GM12801 (cell line): ENCODE results near the gene MORC3.

ENCODE experiments used
- TF ChIP-seq, protein P1 (sequence below): IDR thresholded peaks from one replicate; pipeline ENCODE4 v1.5.1; 2011; ENCODE audit warnings: control low read depth; ENCODE audit not compliant: insufficient read length; ENCODE audit errors: extremely low read depth

The MORC3 gene

DNA sequence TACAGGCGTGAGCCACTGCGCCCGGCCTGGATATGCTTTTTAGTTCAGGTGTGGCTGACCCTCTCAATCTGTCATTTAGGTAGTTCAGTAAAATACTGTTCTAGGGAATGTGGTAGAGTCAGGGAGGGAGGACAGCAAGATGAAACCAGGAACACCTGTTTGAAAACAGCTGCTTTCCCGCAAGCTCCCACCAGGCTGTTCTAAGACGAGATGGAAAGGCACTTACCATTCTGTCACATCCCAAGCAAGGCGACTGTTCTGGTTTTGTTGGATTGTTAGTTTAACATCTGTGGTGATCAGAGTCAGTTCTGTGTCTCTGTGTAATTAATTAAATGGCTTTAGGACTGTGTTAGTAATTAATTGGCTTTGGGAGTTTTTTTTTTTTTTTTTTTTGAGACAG is 68.1 kb downstream of the MORC3 start:
- TF ChIP-seq, protein P1, sequence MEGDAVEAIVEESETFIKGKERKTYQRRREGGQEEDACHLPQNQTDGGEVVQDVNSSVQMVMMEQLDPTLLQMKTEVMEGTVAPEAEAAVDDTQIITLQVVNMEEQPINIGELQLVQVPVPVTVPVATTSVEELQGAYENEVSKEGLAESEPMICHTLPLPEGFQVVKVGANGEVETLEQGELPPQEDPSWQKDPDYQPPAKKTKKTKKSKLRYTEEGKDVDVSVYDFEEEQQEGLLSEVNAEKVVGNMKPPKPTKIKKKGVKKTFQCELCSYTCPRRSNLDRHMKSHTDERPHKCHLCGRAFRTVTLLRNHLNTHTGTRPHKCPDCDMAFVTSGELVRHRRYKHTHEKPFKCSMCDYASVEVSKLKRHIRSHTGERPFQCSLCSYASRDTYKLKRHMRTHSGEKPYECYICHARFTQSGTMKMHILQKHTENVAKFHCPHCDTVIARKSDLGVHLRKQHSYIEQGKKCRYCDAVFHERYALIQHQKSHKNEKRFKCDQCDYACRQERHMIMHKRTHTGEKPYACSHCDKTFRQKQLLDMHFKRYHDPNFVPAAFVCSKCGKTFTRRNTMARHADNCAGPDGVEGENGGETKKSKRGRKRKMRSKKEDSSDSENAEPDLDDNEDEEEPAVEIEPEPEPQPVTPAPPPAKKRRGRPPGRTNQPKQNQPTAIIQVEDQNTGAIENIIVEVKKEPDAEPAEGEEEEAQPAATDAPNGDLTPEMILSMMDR, result no peak

DNA sequence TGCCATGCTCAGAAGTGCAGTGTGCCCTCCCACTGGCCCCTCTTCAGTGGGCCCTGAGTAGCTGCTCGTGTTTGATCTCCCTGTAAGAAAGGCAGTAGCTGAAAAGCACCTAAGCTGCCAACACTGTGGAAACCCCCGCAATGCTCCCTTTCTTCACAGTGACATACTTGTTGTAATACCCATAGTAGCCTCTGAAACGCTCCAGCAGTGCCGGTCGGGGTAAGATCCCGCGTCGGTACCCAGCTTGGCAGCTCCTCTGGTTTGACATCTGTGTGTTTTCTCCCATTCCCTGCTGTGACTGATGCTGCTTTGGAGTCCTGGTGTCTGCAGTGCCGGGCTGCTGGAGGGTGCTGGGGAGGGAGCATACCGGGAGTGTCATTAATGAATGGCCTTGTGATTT is 68.8 kb downstream of the MORC3 start:
- TF ChIP-seq, protein P1, result no peak

DNA sequence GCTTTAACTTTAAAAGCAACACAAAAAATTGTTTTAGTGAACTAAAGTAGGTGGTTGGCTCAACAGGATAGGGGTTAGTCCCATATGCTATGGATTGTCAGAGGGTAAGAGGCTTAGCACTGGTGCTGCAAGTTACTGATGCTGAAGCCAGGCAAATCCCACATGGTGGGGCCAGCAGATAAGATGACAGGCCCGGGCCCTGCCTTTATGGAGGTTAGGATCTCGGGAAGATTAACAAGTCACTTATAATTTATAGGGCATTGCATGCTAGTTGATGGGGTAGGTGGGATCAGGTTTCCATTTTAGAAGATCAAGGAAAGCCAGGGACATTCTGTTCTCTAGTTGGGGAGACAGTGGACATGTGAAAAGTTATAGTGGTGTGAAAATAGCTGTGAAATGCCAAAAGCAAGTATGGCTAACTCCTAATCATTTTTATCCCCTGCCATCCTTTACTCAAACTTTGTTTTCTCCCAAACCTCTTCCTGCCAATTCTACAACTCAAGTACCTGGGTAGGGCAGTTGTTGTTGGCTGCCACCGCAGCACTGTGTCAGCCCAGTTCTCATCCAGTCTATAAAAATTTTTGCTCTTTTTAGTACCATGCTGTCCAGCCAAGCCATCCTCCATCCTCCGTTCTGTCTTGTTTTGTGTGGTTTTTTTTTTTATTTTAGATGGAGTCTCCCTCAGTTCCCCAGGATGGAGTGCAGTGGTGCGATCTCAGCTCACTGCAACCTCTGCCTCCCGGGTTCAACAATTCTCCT is 75.5 kb downstream of the MORC3 start:
- TF ChIP-seq, protein P1, result no peak

DNA sequence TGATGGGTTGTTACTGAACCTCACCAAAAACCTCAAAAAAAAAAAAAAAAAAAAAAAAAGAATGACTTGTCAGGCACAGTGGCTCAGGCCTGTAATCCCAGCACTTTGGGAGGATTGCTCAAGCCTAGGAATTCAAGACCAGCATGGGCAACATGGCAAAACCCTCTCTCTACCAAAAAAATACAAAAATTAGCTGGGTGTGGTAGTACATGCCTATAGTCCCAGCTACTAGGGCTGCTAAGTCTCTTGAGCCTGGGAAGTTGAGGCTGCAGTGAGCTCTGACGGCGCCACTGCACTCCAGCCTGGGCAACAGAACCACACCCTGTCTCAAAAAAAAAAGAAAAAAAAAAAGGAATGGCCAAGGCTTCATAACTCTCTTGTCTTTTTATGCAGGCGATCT is 76.3 kb downstream of the MORC3 start:
- TF ChIP-seq, protein P1, result no peak

DNA sequence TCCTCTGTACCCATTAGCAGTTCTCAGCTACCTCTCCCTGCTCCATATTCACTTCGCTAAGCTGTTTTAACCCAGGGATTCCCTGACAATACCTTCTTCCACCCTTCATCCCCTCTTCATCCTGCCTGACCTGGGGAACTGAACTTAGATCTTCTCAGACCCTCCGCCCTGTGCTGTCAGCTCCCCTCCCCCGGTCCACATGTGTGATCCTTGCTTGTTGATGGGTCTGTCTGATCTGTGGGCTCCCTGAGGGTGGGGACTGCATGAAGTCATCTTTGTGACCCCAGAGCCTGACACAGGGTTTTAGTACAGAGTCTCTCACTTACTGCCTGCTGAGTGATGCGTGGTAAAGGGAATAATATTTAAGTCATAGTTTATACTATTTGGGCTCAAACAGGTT is 77.0 kb downstream of the MORC3 start:
- TF ChIP-seq, protein P1, result no peak

DNA sequence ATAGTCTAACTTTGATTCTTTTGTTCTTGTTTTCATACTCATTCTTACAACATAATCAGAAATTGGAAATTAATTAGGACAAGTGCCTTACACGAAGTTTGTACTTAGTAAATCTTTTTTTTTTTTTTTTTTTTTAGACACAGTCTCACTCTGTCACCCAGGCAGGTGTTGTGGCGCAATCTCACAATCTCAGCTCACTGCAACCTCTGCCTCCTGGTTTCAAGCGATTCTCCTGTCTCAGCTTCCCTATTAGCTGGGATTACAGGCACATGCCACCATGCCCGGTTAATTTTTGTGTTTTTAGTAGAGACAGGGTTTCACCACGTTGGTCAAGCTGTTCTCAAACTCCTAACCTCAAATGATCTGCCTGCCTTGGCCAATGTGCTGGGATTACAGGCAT is 77.6 kb downstream of the MORC3 start:
- TF ChIP-seq, protein P1, result no peak

DNA sequence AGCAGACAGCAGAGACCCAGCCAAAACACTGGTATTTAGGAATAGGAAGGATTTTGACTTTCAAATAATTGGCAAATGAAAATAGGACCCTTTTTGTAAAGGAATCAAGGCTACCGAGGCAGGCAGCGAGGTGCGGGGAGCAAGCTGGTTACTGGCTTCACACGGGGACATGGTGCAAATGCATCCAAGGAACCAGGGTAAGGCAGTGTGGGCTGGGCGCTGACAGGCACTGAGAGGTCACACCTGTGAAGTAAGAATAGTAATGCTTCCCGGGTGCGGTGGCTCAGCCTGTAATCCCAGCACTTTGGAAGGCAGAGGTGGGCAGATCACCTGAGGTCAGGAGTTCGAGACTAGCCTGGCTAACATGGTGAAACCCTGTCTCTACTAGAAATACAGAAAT is 80.7 kb downstream of the MORC3 start:
- TF ChIP-seq, protein P1, result no peak
